Loucy (cell line): ENCODE measurements around the gene HOXC11.

Source experiments
- H2AFZ ChIP-seq: fragments of 200-600 bp; sonication (generic); 2 replicates; pipeline ENCODE4 v1.6.0; 2016; ENCODE audit warnings: antibody characterized with exemption, mild to moderate bottlenecking, low read length, moderate library complexity
- H3F3A ChIP-seq: fragments of 200-600 bp; 2 replicates; pipeline ENCODE4 v1.6.0; 2016; ENCODE audit warnings: antibody characterized with exemption, low read depth, mild to moderate bottlenecking
- H3K27me3 ChIP-seq: fragments of 200-600 bp; sonication (generic); 2 replicates; pipeline ENCODE4 v1.6.1; 2014; ENCODE audit warnings: low read length, mild to moderate bottlenecking; ENCODE audit not compliant: insufficient read depth, poor library complexity, severe bottlenecking
- H3K36me3 ChIP-seq: fragments of 200-600 bp; sonication (generic); 2 replicates; pipeline ENCODE4 v1.6.1; 2016; ENCODE audit warnings: low read length; ENCODE audit not compliant: insufficient read depth
- H3K4me1 ChIP-seq: fragments of 200-600 bp; sonication (generic); 2 replicates; pipeline ENCODE4 v1.5.1; 2014; ENCODE audit warnings: low read length, mild to moderate bottlenecking; ENCODE audit not compliant: insufficient read depth, poor library complexity, severe bottlenecking
- H3K4me2 ChIP-seq: fragments of 200-600 bp; sonication (generic); 2 replicates; pipeline ENCODE4 v1.6.0; 2014; ENCODE audit warnings: antibody characterized with exemption, low read length, low read depth, mild to moderate bottlenecking; ENCODE audit not compliant: poor library complexity, severe bottlenecking
- H3K4me3 ChIP-seq: fragments of 200-600 bp; sonication (generic); 2 replicates; pipeline ENCODE4 v1.5.1; 2014; ENCODE audit warnings: low read length, mild to moderate bottlenecking, mixed read lengths; ENCODE audit not compliant: poor library complexity, severe bottlenecking
- H3K79me2 ChIP-seq: fragments of 200-600 bp; sonication (generic); 2 replicates; pipeline ENCODE4 v1.6.1; 2014; ENCODE audit warnings: low read length; ENCODE audit not compliant: insufficient read depth
- H3K9ac ChIP-seq: fragments of 200-600 bp; sonication (generic); 2 replicates; pipeline ENCODE4 v1.6.0; 2014; ENCODE audit warnings: mild to moderate bottlenecking, low read depth, low read length, moderate library complexity; ENCODE audit not compliant: poor library complexity, severe bottlenecking
- H3K9me2 ChIP-seq: fragments of 200-600 bp; sonication (generic); replicated peaks from 2 replicates; pipeline ENCODE4 v1.6.1; 2016; ENCODE audit warnings: low read depth, low read length, mixed read lengths
- H3K9me3 ChIP-seq: fragments of 200-600 bp; sonication (generic); 2 replicates; pipeline ENCODE4 v1.6.1; 2014; ENCODE audit warnings: mild to moderate bottlenecking, antibody characterized with exemption, low read length, low read depth; ENCODE audit not compliant: insufficient read depth
- H4K20me1 ChIP-seq: fragments of 200-600 bp; sonication (generic); 2 replicates; pipeline ENCODE4 v1.6.0; 2014; ENCODE audit warnings: antibody characterized with exemption, low read length, mild to moderate bottlenecking; ENCODE audit not compliant: insufficient read depth, poor library complexity, severe bottlenecking
- CTCF ChIP-seq: fragments of 200-600 bp; sonication (generic); conservative IDR thresholded peaks from 2 replicates; pipeline ENCODE4 v1.5.1; 2014; ENCODE audit warnings: mild to moderate bottlenecking, antibody characterized with exemption, low read length
- EZH2phosphoT487 ChIP-seq: fragments of 200-600 bp; IDR thresholded peaks from 2 replicates; pipeline ENCODE4 v1.6.1; 2018; ENCODE audit warnings: antibody characterized with exemption, mild to moderate bottlenecking, moderate library complexity, borderline replicate concordance

The HOXC11 gene

GRCh38 chr12:53964315-53964713 lies 8.6 kb upstream of the HOXC11 start:
- Histone ChIP-seq H3K27me3 (no peaks in the 10 kb centered on the region), H3K4me1 (peaks cover 36% of the 10 kb centered on the region), H2AFZ (no peak overlapping the region), H3K9me3 (no peaks in the 10 kb centered on the region), H3K36me3 (no peaks in the 10 kb centered on the region), H3F3A (0 out of 2 replicates have a peak, but pooled peaks cover 3% of the 10 kb centered on the region), H3K79me2 (peaks cover 16% of the 10 kb centered on the region), H4K20me1 (no peaks in the 10 kb centered on the region), H3K9ac (no peak overlapping the region), H3K9me2 (no peaks in the 10 kb centered on the region), H3K4me2 (peak overlapping the region; percentile 78), H3K4me3 (peak overlapping the region; percentile 86)
- TF ChIP-seq CTCF (no peak), EZH2phosphoT487 (no peak)

- H3K9ac ChIP-seq: peak overlapping the region; percentile 81
- peak overlapping the region; percentile 83 for H2AFZ ChIP-seq
- no peaks in the 10 kb centered on the region for H3K27me3 ChIP-seq
- no peaks in the 10 kb centered on the region for H3K9me2 ChIP-seq
- H3K9me3 ChIP-seq: no peaks in the 10 kb centered on the region
- H4K20me1 ChIP-seq: no peaks in the 10 kb centered on the region
- H3K36me3 ChIP-seq: no peaks in the 10 kb centered on the region
- peak overlapping the region; percentile 78 for H3K4me2 ChIP-seq
- no peaks in the 10 kb centered on the region for H3F3A ChIP-seq
- peaks cover 16% of the 10 kb centered on the region for H3K79me2 ChIP-seq
- H3K4me1 ChIP-seq: peaks cover 31% of the 10 kb centered on the region
- TF ChIP-seq CTCF (no peak), EZH2phosphoT487 (no peak)
- peak overlapping the region; percentile 86 for H3K4me3 ChIP-seq
These were observed 7.4 kb upstream of the HOXC11 start for GRCh38 chr12:53965281-53966084.

GRCh38 chr12:53966085-53966384 lies 6.9 kb upstream of the HOXC11 start:
- Histone ChIP-seq H3K4me2 (peak overlapping the region; percentile 78), H3K9me2 (no peaks in the 10 kb centered on the region), H3F3A (no peaks in the 10 kb centered on the region), H3K4me3 (peak overlapping the region; percentile 86), H3K4me1 (peaks cover 31% of the 10 kb centered on the region), H3K36me3 (no peaks in the 10 kb centered on the region), H3K79me2 (peaks cover 16% of the 10 kb centered on the region), H3K9ac (peak overlapping the region; percentile 81), H3K9me3 (no peaks in the 10 kb centered on the region), H3K27me3 (no peaks in the 10 kb centered on the region), H2AFZ (peak overlapping the region; percentile 83), H4K20me1 (no peaks in the 10 kb centered on the region)
- TF ChIP-seq EZH2phosphoT487: no peak
- no peak for TF ChIP-seq CTCF
